ENCODE measurements around the gene UBE3C. TPM values are rescaled to one million over a fixed set of nuclear protein-coding genes. Genes with fewer than 3 reads are reported as not detected.

UBE3C gene
- total and polyA plus RNA-seq, 4 donors, result 44.3 to 113 (median 50.6) TPM

DNA sequence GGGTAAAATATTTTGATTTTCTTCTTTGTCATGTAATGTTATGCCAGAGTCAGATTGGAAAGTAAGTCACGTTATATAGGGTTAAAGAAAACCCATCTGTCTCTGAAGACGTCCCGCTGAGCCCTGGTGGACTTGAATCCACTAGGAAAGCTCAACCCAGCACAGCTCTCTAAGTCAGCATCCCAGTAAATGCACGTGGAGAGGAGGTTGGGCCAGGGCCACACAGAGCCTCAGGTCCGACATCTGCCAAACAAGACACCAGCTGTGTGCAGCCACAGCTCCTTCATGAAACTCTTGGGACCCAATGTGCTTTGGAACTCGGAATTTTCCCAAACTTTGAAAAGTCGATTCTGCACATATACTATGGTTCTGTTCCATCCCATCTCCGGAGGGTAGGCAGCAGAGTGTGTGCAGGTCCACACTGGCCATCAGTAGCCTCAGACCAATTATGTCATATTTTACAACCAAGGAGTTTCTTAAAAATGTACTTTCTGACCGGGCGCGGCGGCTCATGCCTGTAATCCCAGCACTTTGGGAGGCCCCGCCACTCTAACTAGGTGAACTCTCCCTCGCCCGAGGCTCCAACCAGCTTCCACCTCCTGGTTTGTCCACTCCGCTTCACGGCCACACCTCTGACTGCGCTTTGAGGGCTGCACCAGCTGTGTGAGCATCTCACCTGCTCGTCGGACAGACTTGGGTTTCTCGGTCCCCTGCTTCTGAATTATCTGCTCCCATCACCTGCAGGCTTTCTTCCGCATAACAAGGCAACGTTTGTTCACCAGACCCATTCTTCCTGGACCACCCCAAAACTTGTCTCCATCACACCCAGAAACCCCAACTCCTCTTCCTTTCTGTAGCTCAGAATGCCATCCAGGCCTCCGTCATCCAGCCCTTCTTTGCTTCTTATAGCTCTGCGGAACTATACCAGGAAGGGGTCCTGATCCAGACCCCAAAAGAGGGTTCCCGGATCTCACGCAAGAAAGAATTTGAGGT lies 168.4 kb downstream of the UBE3C start:
- Histone ChIP-seq H3K27ac (ENCODE audit: low read depth, low read length) (no peak overlapping the region), H3K27me3 (ENCODE audit: control insufficient read depth, insufficient read depth, low read length) (no peaks in the 10 kb centered on the region), H3K9me3 (ENCODE audit: control insufficient read depth, insufficient read depth, low read length) (no peaks in the 10 kb centered on the region), H3K4me3 (ENCODE audit: low read depth, low read length) (no peak overlapping the region), H3K36me3 (ENCODE audit: control insufficient read depth, insufficient read depth, low read length) (no peaks in the 10 kb centered on the region), H3K4me1 (ENCODE audit: control insufficient read depth, insufficient read depth, low read length) (peaks cover 3% of the 10 kb centered on the region)
- no peak for DNase-seq (ENCODE audit: low read depth in 4 of 6, low spot score in 6 of 6)
- 87% methylated on average over 26 of the region's 27 CpGs for WGBS (ENCODE audit: insufficient coverage)

DNA sequence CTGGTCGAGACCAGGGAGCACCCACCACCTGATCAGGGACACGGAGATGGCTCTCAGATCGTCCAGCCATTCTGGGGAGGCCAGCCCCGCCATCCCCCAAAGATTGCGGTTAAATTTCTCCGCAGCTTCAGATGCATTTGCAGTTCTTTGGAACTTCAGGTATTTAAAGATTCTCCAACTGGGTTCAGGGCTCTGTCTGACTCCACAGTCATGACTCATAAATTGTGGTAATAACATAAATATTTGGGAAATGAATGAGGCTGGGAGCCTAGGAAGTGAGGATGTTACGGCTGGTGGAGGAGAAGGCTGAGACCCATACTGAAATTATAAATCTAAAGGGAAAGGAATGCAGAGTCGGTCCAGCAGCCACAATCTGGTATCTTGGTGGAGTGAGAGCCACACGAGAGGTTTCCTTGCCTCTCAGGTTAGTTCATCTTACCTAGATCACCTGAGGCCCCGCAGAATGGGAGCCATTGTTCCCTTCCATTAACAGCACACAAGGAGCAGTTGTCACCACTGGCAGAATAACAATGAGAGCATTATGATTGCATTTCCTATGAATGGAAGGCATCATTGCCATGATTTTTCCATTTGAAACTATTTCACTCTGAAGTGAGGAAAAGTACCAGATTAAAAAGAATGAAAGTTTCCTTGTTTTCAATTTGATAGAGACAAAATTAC lies 171.4 kb downstream of the UBE3C start:
- Histone ChIP-seq H3K4me3 (ENCODE audit: low read depth, low read length) (no peak overlapping the region), H3K27me3 (ENCODE audit: control insufficient read depth, insufficient read depth, low read length) (no peaks in the 10 kb centered on the region), H3K36me3 (ENCODE audit: control insufficient read depth, insufficient read depth, low read length) (no peaks in the 10 kb centered on the region), H3K4me1 (ENCODE audit: control insufficient read depth, insufficient read depth, low read length) (peaks cover 3% of the 10 kb centered on the region), H3K9me3 (ENCODE audit: control insufficient read depth, insufficient read depth, low read length) (no peaks in the 10 kb centered on the region), H3K27ac (ENCODE audit: low read depth, low read length) (peak overlapping the region; percentile 40)
- DNase-seq (ENCODE audit: low read depth in 4 of 6, low spot score in 6 of 6), result no peak
- WGBS (ENCODE audit: insufficient coverage), result 51% methylated on average over 3 of the region's 10 CpGs

DNA sequence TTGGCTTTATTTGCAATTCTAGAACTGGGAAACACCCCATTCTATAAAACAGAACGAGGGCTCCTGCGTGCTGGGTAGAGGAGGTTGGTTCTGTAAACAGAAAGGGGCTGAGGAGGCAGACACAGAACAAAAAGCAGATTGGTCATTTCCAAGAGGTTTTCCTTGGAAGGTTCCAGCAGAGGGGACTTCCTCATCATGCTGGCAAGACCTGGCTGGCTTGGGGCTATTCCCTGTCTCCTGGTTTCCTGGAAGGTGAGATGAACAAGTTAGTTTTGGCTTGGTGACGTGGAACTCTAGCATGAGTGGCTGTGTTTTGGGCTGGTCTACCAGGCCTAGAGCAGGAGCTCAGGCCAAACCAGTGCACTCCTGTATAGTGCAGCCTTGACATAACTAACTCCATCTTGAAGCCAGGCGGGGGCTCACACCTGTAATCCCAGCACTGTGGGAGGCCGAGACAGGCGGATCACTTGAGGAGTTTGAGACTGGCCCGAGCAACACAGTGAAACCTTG lies 172.0 kb downstream of the UBE3C start:
- no peak for DNase-seq (ENCODE audit: low read depth in 4 of 6, low spot score in 6 of 6)
- Histone ChIP-seq H3K9me3 (ENCODE audit: control insufficient read depth, insufficient read depth, low read length) (no peaks in the 10 kb centered on the region), H3K27ac (ENCODE audit: low read depth, low read length) (peak overlapping the region; percentile 40), H3K27me3 (ENCODE audit: control insufficient read depth, insufficient read depth, low read length) (no peaks in the 10 kb centered on the region), H3K4me3 (ENCODE audit: low read depth, low read length) (no peak overlapping the region), H3K36me3 (ENCODE audit: control insufficient read depth, insufficient read depth, low read length) (no peaks in the 10 kb centered on the region), H3K4me1 (ENCODE audit: control insufficient read depth, insufficient read depth, low read length) (peaks cover 3% of the 10 kb centered on the region)
- 82% methylated on average over 5 of the region's 7 CpGs for WGBS (ENCODE audit: insufficient coverage)

DNA sequence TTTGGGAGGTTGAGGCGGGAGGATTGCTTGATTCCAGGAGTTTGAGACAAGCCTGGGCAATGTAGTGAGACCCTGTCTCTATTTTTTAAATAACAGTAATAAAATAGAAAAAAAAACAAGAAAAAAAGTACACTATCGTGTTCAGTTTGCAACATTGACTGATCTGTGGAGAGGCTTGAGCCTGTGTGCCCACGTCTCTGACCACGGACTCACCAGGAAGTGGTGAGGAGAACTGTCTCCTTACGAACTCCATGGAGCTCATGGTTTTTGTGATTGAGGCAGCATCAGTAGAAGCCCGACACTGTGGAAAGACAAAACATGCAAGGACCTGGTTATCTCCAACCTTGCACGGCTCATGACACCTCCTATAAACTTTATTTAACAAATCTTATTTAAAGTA lies 174.2 kb downstream of the UBE3C start:
- H3K9me3 ChIP-seq (ENCODE audit: control insufficient read depth, insufficient read depth, low read length), result no peaks in the 10 kb centered on the region
- no peak overlapping the region for H3K27ac ChIP-seq (ENCODE audit: low read depth, low read length)
- no peak overlapping the region for H3K4me3 ChIP-seq (ENCODE audit: low read depth, low read length)
- no peaks in the 10 kb centered on the region for H3K36me3 ChIP-seq (ENCODE audit: control insufficient read depth, insufficient read depth, low read length)
- no peak for DNase-seq (ENCODE audit: low read depth in 4 of 6, low spot score in 6 of 6)
- WGBS (ENCODE audit: insufficient coverage), result 92% methylated on average over 4 of the region's 7 CpGs
- no peaks in the 10 kb centered on the region for H3K27me3 ChIP-seq (ENCODE audit: control insufficient read depth, insufficient read depth, low read length)
- peaks cover 3% of the 10 kb centered on the region for H3K4me1 ChIP-seq (ENCODE audit: control insufficient read depth, insufficient read depth, low read length)

GRCh38 chr7:157313645-157314044 lies 174.9 kb downstream of the UBE3C start:
- Histone ChIP-seq H3K4me1 (ENCODE audit: control insufficient read depth, insufficient read depth, low read length) (peaks cover 3% of the 10 kb centered on the region), H3K27ac (ENCODE audit: low read depth, low read length) (no peak overlapping the region), H3K4me3 (ENCODE audit: low read depth, low read length) (no peak overlapping the region), H3K27me3 (ENCODE audit: control insufficient read depth, insufficient read depth, low read length) (no peaks in the 10 kb centered on the region), H3K36me3 (ENCODE audit: control insufficient read depth, insufficient read depth, low read length) (no peaks in the 10 kb centered on the region), H3K9me3 (ENCODE audit: control insufficient read depth, insufficient read depth, low read length) (no peaks in the 10 kb centered on the region)
- DNase-seq (ENCODE audit: low read depth in 4 of 6, low spot score in 6 of 6), result no peak
- WGBS (ENCODE audit: insufficient coverage), result 91% methylated on average over 15 of the region's 15 CpGs

DNA sequence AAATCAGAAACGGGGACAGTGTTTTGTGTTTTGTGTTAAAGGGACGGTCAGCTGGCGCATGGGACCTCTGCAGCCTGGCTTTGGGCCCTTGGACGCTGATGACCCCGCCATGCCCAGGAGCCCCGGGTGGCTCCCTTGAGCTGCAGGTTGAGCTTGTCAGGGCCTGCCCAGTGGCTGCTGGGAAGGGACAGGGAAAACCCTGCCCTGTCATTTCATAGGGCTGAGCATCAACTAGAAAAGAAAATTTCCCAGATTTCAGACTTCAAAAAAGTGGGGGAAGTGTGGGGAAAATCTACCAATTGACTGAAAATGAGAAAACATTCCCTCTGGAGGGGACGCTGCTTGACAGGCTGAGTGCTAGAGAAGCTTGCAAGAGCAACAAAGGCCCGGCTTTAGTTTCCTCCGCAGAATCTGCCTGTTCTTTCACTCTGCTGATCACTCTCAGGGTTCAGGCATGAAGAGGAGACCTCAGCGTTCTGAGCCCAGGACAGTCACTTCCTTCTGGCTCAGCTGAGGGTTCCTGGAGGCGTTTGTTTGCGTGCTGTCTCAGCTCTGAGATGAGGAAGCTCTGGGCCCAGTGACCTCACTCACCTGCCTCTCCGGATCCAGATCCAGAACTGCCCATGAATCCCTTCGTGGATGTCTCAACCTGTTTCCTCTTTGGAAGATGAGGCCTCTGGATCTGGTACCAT lies 179.4 kb downstream of the UBE3C start:
- WGBS (ENCODE audit: insufficient coverage), result 76% methylated on average over 14 of the region's 14 CpGs
- Histone ChIP-seq H3K27me3 (ENCODE audit: control insufficient read depth, insufficient read depth, low read length) (no peaks in the 10 kb centered on the region), H3K36me3 (ENCODE audit: control insufficient read depth, insufficient read depth, low read length) (no peaks in the 10 kb centered on the region), H3K27ac (ENCODE audit: low read depth, low read length) (no peak overlapping the region), H3K9me3 (ENCODE audit: control insufficient read depth, insufficient read depth, low read length) (no peaks in the 10 kb centered on the region), H3K4me3 (ENCODE audit: low read depth, low read length) (no peak overlapping the region), H3K4me1 (ENCODE audit: control insufficient read depth, insufficient read depth, low read length) (no peaks in the 10 kb centered on the region)
- no peak for DNase-seq (ENCODE audit: low read depth in 4 of 6, low spot score in 6 of 6)

Small RNA genes lying within 50 kb of the gene (small RNA-seq; reads per million reads assigned to genes)
- gene AC004975.1 (ENCODE audit: low replicate concordance), result not detected

Other genes with a start within 250 kb of the UBE3C start
- gene LMBR1, start 245.7 kb upstream of the UBE3C start, total RNA-seq, result 100 to 1,000 TPM in 1 of 2 donors, 10 to 100 TPM in 1; 61.3 to 164 TPM
- 10 to 100 TPM; 54.9 to 66.9 TPM for gene LMBR1, start 245.7 kb upstream of the UBE3C start, polyA plus RNA-seq (ENCODE audit: insufficient read length in 2 of 2)
- gene NOM1, start 189.2 kb upstream of the UBE3C start, total RNA-seq, result 10 to 100 TPM; 18.1 to 22.2 TPM
- gene NOM1, start 189.2 kb upstream of the UBE3C start, polyA plus RNA-seq (ENCODE audit: insufficient read length in 2 of 2), result 10 to 100 TPM; 13.5 to 24.4 TPM
- gene MNX1, start 128.3 kb upstream of the UBE3C start, total RNA-seq, result 1 to 10 TPM in 1 of 2 donors, under 1 TPM in 1; 0.72 to 1.2 TPM
- gene MNX1, start 128.3 kb upstream of the UBE3C start, polyA plus RNA-seq (ENCODE audit: insufficient read length in 2 of 2), result 1 to 10 TPM; 3.4 to 7.0 TPM
- 100 to 1,000 TPM; 120 to 137 TPM for gene DNAJB6, start 198.1 kb downstream of the UBE3C start, total RNA-seq
- 100 to 1,000 TPM; 221 to 225 TPM for gene DNAJB6, start 198.1 kb downstream of the UBE3C start, polyA plus RNA-seq (ENCODE audit: insufficient read length in 2 of 2)

All from spinal cord (tissue), 10 donors.